GM12873 (cell line): Measurements from ENCODE around the gene KLHL8.

Experiments used
- CTCF ChIP-seq: IDR thresholded peaks from 2 replicates; pipeline ENCODE4 v1.5.1; 2012; ENCODE audit warnings: low read depth, mild to moderate bottlenecking, moderate library complexity, low read length, control low read depth; ENCODE audit not compliant: insufficient read depth; ENCODE audit errors: missing control alignments

The KLHL8 gene

GRCh38 chr4:87213421-87214075 lies 6.9 kb downstream of the KLHL8 start:
- no peak for TF ChIP-seq CTCF

- TF ChIP-seq CTCF = no peak
Observed at GRCh38 chr4:87211249-87211952, 9.0 kb downstream of the KLHL8 start.

GRCh38 chr4:87209696-87210095 lies 10.7 kb downstream of the KLHL8 start:
- TF ChIP-seq CTCF = no peak

- no peak for TF ChIP-seq CTCF
Observed at GRCh38 chr4:87209182-87209581, 11.2 kb downstream of the KLHL8 start.

GRCh38 chr4:87204559-87204958 lies 15.9 kb downstream of the KLHL8 start:
- TF ChIP-seq CTCF = no peak

GRCh38 chr4:87196927-87197326 lies 23.5 kb downstream of the KLHL8 start:
- no peak for TF ChIP-seq CTCF

GRCh38 chr4:87196146-87196545 lies 24.3 kb downstream of the KLHL8 start:
- no peak for TF ChIP-seq CTCF
